WTC11 (cell line): ENCODE data around the gene SRRM2. TPM values are rescaled to one million over a fixed set of nuclear protein-coding genes. Genes with fewer than 3 reads are reported as not detected.

Source experiments
- AFF4 ChIP-seq: sonication (generic); formaldehyde crosslinking; IDR thresholded peaks from 2 replicates; pipeline ENCODE4 v1.8.1; 2023; ENCODE audit warnings: mild to moderate bottlenecking, missing genetic modification reagents, borderline replicate concordance
- ATF3 ChIP-seq: sonication (generic); formaldehyde crosslinking; conservative IDR thresholded peaks from 2 replicates; pipeline ENCODE4 v1.8.1; 2022; ENCODE audit warnings: mild to moderate bottlenecking, missing genetic modification reagents
- CBFB ChIP-seq: sonication (generic); formaldehyde crosslinking; IDR thresholded peaks from 2 replicates; pipeline ENCODE4 v1.8.1; 2022; ENCODE audit warnings: mild to moderate bottlenecking, low read depth, missing genetic modification reagents
- CDX4 ChIP-seq: fragments of 250-450 bp; sonication (Bioruptor Pico); IDR thresholded peaks from 2 replicates; pipeline ENCODE4 v1.9.0; 2021; ENCODE audit warnings: moderate library complexity, mild to moderate bottlenecking, inconsistent platforms, borderline replicate concordance
- CTCF ChIP-seq: fragments of 200-600 bp; IDR thresholded peaks from 2 replicates; pipeline ENCODE4 v1.8.0; 2022; ENCODE audit warnings: antibody characterized with exemption
- E2F4 ChIP-seq: sonication (generic); formaldehyde crosslinking; IDR thresholded peaks from 2 replicates; pipeline ENCODE4 v1.8.1; 2022; ENCODE audit warnings: low read depth, mild to moderate bottlenecking, moderate library complexity, missing genetic modification reagents, borderline replicate concordance
- E2F5 ChIP-seq: sonication (generic); formaldehyde crosslinking; IDR thresholded peaks from 2 replicates; pipeline ENCODE4 v1.8.1; 2022; ENCODE audit warnings: mild to moderate bottlenecking, moderate library complexity, missing genetic modification reagents
- ERG ChIP-seq: fragments of 250-450 bp; sonication (Bioruptor Pico); IDR thresholded peaks from 2 replicates; pipeline ENCODE4 v1.8.0; 2021; ENCODE audit warnings: mild to moderate bottlenecking
- FOXP4 ChIP-seq: sonication (generic); formaldehyde crosslinking; IDR thresholded peaks from 2 replicates; pipeline ENCODE4 v1.8.0; 2022; ENCODE audit warnings: mild to moderate bottlenecking, missing genetic modification reagents
- HMGA2 ChIP-seq: fragments of 250-450 bp; sonication (Bioruptor Pico); IDR thresholded peaks from 2 replicates; pipeline ENCODE4 v1.4.0; 2021; ENCODE audit warnings: mild to moderate bottlenecking, moderate library complexity
- JAZF1 ChIP-seq: fragments of 250-450 bp; sonication (Bioruptor Pico); IDR thresholded peaks from 2 replicates; pipeline ENCODE4 v1.9.0; 2021; ENCODE audit warnings: moderate library complexity, mild to moderate bottlenecking, inconsistent platforms
- NFE2L1 ChIP-seq: sonication (generic); formaldehyde crosslinking; IDR thresholded peaks from 2 replicates; pipeline ENCODE4 v1.8.1; 2023; ENCODE audit warnings: missing genetic modification reagents
- PRDM15 ChIP-seq: sonication (generic); formaldehyde crosslinking; IDR thresholded peaks from 2 replicates; pipeline ENCODE4 v1.8.0; 2022; ENCODE audit warnings: missing genetic modification reagents
- SMAD4 ChIP-seq: sonication (generic); formaldehyde crosslinking; IDR thresholded peaks from 2 replicates; pipeline ENCODE4 v1.8.0; 2022; ENCODE audit warnings: mild to moderate bottlenecking, missing genetic modification reagents
- SP1 ChIP-seq: sonication (generic); formaldehyde crosslinking; conservative IDR thresholded peaks from 2 replicates; pipeline ENCODE4 v1.8.1; 2022; ENCODE audit warnings: missing genetic modification reagents
- ZBTB43 ChIP-seq: sonication (generic); formaldehyde crosslinking; IDR thresholded peaks from 2 replicates; pipeline ENCODE4 v1.8.1; 2023; ENCODE audit warnings: mild to moderate bottlenecking, missing genetic modification reagents
- ZNF263 ChIP-seq: sonication (generic); formaldehyde crosslinking; IDR thresholded peaks from 2 replicates; pipeline ENCODE4 v1.8.1; 2022; ENCODE audit warnings: low read depth, mild to moderate bottlenecking, moderate library complexity, missing genetic modification reagents
- total RNA-seq: library from RNA; stranded (reverse); gene quantifications from 3 replicates; pipeline ENCODE4 v1.2.3, GENCODE V29; 2021

SRRM2 gene
- total RNA-seq, 1 experiment from 2014 or later = 823 TPM

- TF ChIP-seq CTCF (no peak), NFE2L1 (CRISPR knock-in tag) (peak; percentile 52; the same call in 1 of the 2 replicates), E2F5 (CRISPR knock-in tag) (peak; percentile 56; the same call in 1 of the 2 replicates), ERG (no peak), CBFB (CRISPR knock-in tag) (0 out of 2 replicates have a peak, but pooled peaks have one; percentile 84), ZBTB43 (CRISPR knock-in tag) (peak; percentile 55; the same call in 1 of the 2 replicates), SP1 (CRISPR knock-in tag) (peak; percentile 61; the same call in 1 of the 2 replicates), FOXP4 (CRISPR knock-in tag) (peak; percentile 36), E2F4 (CRISPR knock-in tag) (peak; percentile 82; the same call in 1 of the 2 replicates), PRDM15 (CRISPR knock-in tag) (0 out of 2 replicates have a peak, but pooled peaks have one; percentile 28), CDX4 (CRISPR knock-in tag) (no peak), HMGA2 (CRISPR knock-in tag) (peak; percentile 14; the same call in 1 of the 2 replicates), ATF3 (CRISPR knock-in tag) (no peak), SMAD4 (0 out of 2 replicates have a peak, but pooled peaks have one; percentile 32), AFF4 (no peak), ZNF263 (CRISPR knock-in tag) (no peak; the same call in 1 of the 2 replicates), JAZF1 (no peak)
Measured at GRCh38 chr16:2752035-2752849, at the start of gene SRRM2 (continued).
